RCC 7860 (cell line): ENCODE measurements around the gene ERF.
A peak's percentile ranks its signal among the peaks of the same experiment; 100 is the strongest.

Experiments used
- DNase-seq: peaks from one replicate; pipeline ENCODE4 v3.0.0-alpha.2; 2015; ENCODE audit warnings: low spot score
- FAIRE-seq: peaks from 2 replicates; lab custom pipeline; 2012; peaks lifted over from hg19 to GRCh38; lab: Jason Lieb, UNC

Gene ERF

DNA sequence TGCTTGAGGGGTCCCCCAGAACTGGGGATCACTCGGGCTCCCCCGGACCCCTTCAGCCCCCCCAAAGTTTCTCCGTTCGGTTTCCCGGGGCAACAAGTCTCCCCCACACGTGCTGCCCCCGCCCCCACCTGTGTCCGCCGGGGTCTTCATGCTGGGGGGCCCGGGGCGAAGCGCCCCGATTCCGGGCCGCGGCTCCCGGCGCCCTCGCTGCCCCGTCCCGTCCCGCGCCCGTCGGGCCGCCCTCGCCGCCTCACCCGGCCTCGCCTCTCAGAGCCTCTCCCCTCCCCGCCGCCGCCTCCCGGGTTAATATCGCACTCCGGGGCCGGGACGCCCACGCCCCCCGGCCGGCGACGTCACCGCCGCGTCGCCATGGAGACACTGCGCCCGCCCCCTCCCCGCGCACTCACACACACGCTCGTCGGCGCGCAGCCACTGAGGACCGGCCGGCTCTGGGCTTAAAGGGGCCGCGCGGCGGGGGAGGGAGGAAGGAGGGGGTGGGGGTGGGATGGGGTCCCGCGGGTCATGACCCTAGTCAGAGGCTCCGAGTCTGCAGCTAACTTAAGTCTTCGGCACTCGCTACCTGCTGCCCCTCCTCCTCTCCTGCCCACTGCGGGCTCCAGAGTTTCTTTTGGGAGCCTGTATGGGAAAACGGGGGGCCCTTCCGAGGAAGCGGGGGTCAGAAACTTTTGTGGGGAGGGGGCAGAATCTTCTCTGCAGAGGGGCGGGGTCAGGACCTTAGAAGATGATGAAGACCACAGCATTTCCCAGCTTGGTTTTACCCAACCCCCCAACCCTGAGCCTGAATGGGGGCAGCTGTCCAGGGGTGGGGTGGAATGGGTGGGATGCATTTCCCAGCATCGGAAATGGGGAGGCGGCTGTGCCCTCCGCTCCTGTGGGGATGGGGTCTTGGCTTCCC, at the start of gene ERF:
Gene ERF (minus strand): TSS at position 279 of the 916 bp plus-strand sequence. CDS start 129 bp downstream, at position 150.
- DNase-seq (peak; percentile 70), FAIRE-seq (no peak)

DNA sequence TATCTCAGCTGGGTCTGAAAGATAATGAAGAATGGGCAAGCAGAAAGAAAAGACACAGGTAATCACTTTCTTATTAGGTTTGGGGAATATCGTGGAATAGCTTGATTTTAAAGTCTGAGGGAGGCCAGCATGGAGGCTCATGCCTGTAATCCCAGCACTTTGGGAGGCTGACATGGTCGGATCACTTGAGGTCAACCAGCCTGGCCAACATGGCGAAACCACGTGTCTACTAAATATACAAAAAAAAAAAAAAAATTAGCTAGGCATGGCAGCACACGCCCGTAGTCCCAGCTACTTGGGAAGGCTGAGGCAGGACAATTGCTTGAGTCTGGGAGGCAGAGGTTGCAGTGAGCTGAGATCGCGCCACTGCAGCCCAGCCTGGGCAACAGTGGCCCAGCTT, 48.9 kb upstream of the ERF start:
- DNase-seq (no peak), FAIRE-seq (no peak)

DNA sequence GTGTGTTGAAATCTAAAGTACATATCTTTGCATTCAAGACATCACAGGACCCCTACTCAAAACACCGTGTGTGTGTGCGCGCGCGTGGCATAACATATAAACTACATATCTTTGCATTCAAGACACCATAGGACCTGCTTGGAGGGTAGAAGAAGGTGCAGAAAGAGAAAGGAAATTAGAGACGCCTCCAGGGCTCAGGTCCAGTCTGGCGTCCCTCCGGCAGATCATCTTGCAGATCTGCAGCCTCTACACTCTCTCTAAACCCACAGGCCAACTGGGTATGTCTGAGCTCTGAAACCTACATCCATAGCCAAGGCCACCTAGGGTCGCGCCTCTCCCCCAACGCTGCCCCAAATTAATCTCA, 48.2 kb upstream of the ERF start:
- no peak for DNase-seq
- no peak for FAIRE-seq

DNA sequence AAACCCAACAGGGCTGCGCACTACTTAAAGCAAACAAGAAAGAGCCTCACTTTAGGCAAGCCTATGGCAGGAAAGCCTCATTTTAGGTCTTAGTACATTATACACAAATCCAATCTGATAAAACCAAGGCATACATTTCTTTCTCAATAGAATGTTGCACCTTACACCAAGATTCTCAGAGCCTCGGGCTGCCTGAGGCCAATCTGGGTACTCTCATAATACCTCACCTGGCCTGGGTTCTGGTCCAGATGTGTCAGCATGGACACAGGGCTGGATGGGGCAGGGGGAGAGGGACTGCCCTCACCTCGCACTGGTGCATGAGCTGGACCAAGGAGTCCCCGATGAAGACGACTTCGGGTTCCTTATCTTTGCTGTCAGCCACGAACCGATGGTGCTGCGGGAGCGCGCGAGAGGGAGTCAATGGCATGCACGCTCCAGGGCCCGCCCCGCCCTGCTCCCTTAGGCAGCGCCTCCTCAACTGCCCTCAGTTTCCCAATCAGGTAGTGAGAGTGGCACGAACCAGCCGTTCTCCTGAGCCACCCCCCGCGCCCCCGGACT, 46.8 kb upstream of the ERF start, which contains the start of gene PRR19:
Gene PRR19 (plus strand): TSS at position 487 of the 558 bp plus-strand sequence. CDS start 7,453 bp downstream, outside the sequence.
- no peak for DNase-seq

DNA sequence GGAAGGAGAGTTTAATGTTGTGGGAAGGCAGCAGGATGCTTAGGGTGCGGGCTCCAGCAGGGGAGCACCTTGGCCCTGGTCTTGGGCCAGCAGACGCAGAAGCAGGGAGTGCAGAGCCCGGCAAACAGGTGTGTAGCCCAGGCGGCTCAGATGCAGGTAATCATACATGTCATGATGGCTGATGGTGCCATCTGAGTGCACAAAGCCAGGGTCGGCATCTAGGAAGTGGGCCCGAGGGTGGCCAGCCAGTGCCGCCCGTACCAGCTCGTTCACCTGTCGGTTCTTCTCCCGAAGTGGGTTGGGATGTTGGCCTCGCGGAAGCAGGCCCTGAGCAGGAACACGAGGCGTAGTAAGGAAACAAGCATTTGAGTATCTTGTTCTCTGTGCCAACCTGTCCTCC, 42.1 kb upstream of the ERF start:
- DNase-seq (no peak), FAIRE-seq (no peak)

More for the DNA sequence above, 46.8 kb upstream of the ERF start, which contains the start of gene PRR19:
- FAIRE-seq = no peak

DNA sequence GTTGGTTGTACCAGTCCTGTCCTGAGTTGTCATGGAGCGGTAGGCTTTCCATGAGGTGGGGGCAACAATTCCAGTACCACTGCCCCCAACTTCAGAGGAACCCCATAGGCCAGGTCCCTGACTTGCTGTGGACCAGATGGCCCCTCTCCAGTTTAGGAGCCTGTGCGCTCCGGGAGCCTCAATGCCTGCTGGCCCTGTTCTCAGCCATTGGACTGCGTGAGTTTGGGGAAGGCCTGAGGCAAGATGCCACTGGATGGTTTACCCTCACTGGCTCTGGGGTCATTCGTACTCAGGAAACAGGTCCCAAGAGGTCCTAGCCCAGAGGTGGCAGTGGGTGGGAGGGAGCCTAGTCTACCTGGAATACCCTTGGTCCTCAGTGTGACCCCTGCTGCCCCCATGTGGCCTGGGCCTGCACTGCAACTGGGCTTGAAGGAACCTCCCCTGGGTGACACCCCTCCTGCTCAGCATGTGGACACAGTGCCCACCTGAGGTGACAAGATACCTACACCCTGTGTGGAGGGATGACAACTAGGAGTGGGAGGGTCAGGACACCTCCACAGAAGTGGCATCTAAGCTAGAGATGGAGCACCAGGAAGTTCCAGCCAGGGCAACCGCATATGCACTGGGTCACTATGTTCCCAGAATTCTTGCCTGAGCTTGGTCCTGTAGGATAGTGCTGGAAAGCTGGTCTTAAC, 41.0 kb upstream of the ERF start:
- DNase-seq (peak; percentile 39), FAIRE-seq (no peak)

DNA sequence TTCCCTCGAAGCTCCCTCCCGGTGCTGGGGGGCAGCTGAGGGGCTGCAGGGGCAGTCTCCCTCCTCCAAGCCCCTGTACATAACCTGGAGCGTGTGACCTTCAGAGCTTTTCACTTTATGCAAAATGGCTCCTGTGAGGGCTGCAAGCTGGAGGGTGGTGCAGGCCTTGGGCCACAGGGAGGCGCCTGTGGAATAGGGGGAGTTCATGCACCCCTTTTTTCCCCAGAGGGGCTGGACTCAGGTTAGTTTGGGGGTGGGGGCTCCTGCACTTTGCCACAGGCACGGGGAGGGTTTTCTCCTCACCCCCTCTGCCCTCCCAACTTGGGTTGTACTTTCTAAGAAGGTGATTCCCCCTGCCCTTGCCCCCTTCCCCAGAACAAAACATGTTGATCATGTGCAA, 40.4 kb upstream of the ERF start:
- FAIRE-seq = no peak
- no peak for DNase-seq

DNA sequence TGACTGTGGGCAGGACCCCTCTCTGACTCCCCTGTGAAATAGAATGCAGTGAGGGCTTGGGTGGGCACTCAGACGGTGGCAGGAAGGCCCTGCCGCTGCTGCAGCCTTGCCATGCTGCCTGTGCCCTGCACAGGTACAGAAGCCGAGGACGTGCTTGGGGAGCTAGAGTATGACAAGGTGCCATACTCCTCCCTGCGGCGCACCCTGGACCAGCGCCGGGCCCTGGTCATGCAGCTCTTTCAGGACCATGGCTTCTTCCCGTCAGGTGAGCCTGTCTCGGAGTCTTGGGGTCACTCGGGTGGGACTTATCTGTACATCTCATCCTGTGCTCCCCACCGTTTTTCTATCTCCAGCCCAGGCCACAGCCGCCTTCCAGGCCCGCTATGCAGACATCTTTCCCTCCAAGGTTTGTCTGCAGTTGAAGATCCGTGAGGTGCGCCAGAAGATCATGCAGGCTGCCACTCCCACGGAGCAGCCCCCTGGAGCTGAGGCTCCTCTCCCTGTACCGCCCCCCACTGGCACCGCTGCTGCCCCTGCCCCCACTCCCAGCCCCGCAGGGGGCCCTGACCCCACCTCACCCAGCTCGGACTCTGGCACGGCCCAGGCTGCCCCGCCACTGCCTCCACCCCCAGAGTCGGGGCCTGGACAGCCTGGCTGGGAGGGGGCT, 39.7 kb upstream of the ERF start:
- FAIRE-seq = no peak

DNA sequence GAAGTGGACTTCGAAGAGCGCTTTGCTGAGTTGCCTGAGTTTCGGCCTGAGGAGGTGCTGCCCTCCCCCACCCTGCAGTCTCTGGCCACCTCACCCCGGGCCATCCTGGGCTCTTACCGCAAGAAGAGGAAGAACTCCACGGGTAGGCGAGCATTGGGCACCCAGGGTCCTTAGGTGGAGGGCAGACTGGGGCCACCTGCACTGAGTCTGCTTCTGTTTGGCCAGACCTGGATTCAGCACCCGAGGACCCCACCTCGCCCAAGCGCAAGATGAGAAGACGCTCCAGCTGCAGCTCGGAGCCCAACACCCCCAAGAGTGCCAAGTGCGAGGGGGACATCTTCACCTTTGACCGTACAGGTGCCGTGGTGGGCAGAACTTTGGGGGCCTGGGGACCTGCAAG, 39.0 kb upstream of the ERF start:
- DNase-seq (no peak), FAIRE-seq (no peak)

More for the DNA sequence above, 39.7 kb upstream of the ERF start:
- DNase-seq = no peak

DNA sequence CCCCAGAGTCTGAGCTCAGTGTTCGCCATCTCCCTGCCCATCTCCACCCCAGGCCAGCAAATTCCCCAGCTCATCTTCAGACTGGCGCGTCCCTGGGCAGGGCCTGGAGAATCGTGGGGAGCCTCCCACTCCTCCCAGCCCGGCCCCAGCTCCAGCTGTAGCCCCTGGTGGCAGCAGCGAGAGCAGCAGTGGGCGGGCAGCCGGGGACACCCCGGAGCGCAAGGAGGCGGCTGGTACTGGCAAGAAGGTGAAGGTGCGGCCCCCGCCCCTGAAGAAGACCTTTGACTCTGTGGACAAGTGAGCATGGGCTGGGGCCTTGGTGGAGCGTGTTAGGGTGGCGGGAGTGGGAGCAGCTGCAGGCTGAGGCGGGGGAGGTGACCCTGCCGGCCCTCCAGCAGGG, 38.6 kb upstream of the ERF start:
- no peak for FAIRE-seq

DNA sequence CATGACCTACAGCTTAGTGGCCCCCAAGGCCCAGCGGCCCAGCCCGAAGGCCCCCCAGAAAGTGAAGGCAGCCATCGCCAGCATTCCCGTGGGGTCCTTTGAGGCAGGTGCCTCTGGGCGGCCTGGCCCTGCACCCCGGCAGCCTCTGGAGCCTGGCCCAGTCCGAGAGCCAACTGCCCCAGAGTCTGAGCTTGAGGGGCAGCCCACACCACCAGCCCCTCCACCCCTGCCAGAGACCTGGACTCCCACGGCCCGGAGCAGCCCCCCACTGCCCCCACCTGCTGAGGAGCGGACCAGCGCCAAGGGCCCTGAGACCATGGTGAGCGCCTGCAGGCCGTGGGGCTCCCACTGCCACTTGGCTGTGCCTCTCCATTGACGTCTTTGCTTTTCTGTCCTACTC, 38.0 kb upstream of the ERF start:
- no peak for FAIRE-seq

More for the DNA sequence above, 38.6 kb upstream of the ERF start:
- DNase-seq = no peak

DNA sequence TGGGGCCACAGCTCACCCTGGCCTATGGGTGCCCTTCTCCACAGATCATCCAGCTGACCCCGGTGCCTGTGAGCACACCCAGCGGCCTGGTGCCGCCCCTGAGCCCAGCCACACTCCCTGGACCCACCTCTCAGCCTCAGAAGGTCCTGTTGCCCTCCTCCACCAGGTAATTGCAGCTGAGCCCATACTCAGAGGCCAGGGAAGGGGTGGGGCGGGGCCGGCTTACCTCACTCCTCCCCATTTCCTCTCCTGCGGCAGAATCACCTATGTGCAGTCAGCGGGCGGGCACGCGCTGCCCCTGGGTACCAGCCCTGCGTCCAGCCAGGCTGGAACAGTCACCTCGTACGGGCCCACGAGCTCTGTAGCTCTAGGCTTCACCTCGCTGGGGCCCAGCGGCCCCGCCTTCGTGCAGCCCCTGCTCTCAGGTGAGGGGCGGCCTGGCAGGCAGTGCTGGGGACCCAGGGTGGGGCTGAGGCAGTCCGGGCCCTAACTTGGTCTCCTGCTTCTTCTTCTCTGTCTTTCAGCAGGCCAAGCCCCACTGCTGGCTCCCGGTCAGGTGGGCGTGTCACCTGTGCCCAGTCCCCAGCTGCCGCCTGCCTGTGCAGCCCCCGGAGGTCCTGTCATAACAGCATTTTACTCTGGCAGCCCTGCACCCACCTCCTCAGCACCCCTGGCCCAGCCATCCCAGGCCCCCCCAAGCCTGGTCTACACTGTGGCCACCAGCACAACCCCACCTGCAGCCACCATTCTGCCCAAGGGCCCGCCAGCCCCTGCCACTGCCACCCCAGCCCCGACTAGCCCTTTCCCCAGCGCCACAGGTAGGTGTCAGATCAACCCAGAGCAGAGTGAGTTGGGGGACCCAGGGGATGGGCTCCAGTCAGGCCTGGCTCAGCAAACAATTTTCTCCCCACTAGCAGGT, 37.4 kb upstream of the ERF start:
- FAIRE-seq (no peak), DNase-seq (no peak)

More for the DNA sequence above, 38.0 kb upstream of the ERF start:
- DNase-seq = no peak

DNA sequence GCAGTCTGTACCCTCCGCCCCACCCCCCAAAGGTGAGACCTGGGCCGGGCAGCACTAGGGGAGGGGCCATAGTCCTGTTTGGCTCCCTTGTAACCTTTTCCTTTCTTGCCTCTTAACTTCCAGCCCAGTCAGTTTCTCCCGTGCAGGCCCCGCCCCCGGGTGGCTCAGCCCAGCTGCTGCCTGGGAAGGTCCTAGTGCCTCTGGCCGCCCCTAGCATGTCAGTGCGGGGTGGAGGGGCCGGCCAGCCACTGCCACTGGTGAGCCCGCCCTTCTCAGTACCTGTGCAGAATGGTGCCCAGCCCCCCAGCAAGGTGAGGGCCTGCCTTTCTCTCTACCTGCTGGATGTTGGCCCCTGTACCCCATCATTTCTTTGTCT, 36.5 kb upstream of the ERF start:
- DNase-seq (no peak), FAIRE-seq (no peak)

DNA sequence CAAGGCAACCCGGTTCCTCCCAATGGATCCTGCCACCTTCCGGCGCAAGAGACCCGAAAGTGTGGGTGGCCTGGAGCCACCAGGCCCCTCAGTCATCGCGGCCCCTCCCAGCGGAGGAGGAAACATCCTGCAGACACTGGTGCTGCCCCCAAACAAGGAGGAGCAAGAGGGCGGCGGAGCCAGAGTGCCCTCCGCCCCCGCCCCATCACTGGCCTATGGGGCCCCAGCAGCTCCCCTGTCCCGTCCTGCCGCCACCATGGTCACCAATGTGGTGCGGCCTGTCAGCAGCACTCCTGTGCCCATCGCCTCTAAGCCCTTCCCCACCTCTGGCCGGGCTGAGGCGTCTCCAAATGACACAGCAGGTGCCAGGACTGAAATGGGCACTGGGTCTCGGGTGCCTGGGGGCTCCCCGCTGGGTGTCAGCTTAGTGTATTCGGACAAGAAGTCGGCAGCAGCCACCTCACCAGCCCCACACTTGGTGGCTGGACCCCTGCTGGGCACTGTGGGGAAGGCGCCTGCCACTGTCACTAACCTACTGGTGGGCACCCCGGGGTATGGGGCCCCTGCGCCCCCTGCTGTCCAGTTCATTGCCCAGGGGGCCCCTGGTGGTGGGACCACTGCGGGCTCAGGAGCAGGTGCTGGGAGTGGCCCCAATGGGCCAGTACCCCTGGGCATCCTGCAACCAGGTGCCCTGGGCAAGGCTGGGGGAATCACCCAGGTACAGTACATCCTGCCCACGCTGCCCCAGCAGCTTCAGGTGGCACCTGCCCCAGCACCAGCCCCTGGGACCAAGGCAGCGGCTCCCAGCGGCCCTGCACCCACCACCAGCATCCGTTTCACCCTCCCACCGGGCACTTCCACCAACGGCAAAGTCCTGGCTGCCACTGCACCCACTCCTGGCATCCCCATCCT, 35.9 kb upstream of the ERF start:
- DNase-seq = no peak
- FAIRE-seq = no peak

DNA sequence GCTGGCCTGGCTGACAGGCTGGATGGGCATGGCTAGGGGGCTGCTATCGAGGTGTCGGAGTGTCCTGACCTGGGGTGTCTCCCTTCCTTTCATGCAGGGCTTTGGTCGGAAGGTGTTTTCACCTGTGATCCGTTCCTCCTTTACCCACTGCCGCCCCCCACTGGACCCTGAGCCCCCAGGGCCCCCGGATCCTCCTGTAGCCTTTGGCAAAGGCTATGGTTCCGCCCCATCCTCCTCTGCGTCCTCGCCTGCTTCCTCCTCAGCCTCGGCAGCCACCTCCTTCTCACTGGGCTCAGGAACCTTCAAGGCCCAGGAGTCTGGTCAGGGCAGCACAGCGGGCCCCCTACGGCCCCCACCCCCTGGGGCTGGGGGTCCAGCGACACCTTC, 35.2 kb upstream of the ERF start:
- DNase-seq (no peak), FAIRE-seq (no peak)

DNA sequence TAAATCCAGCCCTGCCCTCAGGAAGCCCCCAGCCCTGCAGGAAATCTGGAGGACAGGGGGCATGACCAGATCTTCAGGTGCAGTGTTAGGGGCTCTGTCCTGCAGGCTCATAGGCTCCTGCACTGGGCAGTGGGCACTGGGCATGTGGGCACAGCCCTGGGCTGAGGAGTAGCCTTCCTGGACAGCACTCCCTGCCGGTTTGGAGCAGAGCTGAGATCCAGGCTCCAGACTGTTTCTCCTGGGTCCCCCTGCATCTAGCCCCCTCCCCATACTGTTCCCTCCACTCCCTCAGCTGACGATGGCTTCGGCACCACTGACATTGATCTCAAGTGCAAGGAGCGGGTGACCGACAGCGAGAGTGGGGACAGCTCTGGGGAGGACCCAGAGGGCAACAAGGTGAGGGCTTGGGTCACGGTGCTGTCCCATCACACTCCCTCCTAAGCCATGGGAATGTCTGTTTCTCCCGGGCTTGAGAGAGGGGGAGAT, 34.7 kb upstream of the ERF start:
- DNase-seq = no peak
- no peak for FAIRE-seq

DNA sequence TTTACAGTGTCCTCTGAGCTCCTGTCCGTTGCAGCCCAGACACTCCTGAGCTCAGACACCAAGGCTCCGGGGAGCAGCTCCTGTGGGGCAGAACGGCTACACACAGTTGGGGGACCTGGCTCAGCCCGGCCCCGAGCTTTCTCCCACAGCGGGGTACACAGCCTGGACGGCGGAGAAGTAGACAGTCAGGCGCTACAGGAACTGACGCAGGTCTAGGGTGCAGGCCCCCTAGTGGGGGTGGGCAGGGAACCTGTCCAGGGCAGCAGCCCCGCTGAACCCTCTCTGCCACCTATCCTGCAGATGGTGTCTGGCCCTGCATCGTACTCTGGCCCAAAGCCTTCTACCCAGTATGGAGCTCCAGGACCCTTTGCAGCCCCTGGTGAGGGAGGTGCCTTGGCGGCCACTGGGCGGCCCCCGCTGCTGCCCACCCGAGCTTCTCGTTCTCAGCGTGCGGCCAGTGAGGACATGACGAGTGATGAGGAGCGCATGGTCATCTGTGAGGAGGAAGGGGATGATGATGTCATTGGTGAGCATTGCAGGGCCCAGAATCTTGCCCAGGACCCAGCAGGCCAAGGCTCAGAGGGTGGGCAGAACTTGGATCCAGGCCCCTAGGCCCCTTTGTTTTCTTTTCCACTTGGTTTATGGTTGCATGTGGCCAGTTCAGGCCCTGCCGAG, 34.1 kb upstream of the ERF start:
- FAIRE-seq = no peak

DNA sequence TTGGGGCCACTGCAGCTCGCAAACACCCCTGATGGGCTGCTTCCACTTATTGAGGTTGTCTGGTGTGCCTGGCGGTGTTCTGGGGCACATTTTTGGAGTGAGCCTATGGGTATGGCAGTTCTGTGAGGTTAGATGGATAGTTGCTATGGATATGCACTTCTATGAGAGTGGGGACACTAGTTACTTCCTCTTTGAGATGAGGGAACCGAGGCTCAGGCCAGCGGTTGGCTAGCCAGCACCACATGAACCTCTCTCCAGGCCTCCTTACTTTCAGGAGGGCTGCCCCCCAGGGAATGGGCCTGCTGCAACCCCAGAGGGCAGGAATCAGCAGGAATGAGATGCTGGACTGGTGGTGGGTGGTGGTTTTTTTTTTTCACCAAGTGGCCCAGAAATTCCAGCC, 33.5 kb upstream of the ERF start:
- no peak for DNase-seq
- FAIRE-seq = no peak

More for the DNA sequence above, 34.1 kb upstream of the ERF start:
- DNase-seq = no peak

DNA sequence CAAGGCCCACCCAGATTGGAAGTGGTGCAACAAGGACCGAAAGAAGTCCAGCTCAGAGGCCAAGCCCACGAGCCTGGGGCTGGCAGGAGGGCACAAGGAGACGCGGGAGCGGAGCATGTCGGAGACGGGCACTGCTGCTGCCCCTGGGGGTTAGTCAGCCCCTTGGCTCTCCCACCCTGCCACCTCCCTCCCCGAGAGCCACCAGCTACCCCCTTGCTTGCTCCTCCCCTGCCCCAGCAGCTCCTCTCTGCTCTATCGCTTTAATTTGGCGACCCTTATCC, 32.8 kb upstream of the ERF start:
- no peak for DNase-seq
- FAIRE-seq = no peak
